Pancreas (tissue), 10 donors: ENCODE results near the gene SLC35B2. TPM values are rescaled to one million over a fixed set of nuclear protein-coding genes. Genes with fewer than 3 reads are reported as not detected.

Experiments
- ATAC-seq, 4 donors: fragments of 200-7000 bp; cut with Tn5 transposase; one replicate each; pipeline versions ENCODE4 v1.8.0 to v1.9.1; 2020; ENCODE audit warnings: mild to moderate bottlenecking in 4 of 4, moderate library complexity in 4 of 4
- DNase-seq, 6 donors: peaks; one replicate each; pipeline ENCODE4 v3.0.0-alpha.2; 2020
- FAIRE-seq: peaks from 2 replicates; lab custom pipeline; 2012; peaks lifted over from hg19 to GRCh38; lab: Jason Lieb, UNC
- H3K27ac ChIP-seq, 4 donors: fragments of 200-600 bp; sonication (generic); 1 replicate in 3 of 4; 2 replicates in 1 of 4; pipeline versions ENCODE4 v1.5.0 to v1.8.0; 2020
- H3K27me3 ChIP-seq, 4 donors: fragments of 200-600 bp; one replicate each; pipeline ENCODE4 v1.8.0; 2021
- H3K36me3 ChIP-seq, 3 donors: fragments of 200-600 bp; sonication (generic) in 1 of 3; one replicate each; pipeline versions ENCODE4 v1.5.0 to v1.8.0; 2020 to 2021
- H3K4me1 ChIP-seq, 3 donors: fragments of 200-600 bp; one replicate each; pipeline ENCODE4 v1.8.0; 2021
- H3K4me3 ChIP-seq, 4 donors: fragments of 200-600 bp; sonication (generic) in 2 of 4; one replicate each; pipeline versions ENCODE4 v1.5.0 to v1.8.0; 2020 to 2021
- H3K9me3 ChIP-seq, 4 donors: fragments of 200-600 bp; one replicate each; pipeline ENCODE4 v1.8.0; 2021
- WGBS, 2 donors: extraction: QIAGEN DNeasy Blood & Tissue Kit; methylation state at CpG; one replicate each; pipeline ENCODE4 v1.1.7; 2013; 5-methylcytosine and 5-hydroxymethylcytosine counted together
- intact Hi-C, 3 donors: fragments of 100-400 bp; cut with DNase I; formaldehyde crosslinking; loops; one replicate each; pipeline versions ENCODE4 v1.11.1 to v1.14.2; 2022
- polyA plus RNA-seq, 2 donors: library from polyadenylated mRNA; stranded (reverse); fragments of 200-250 nt; gene quantifications; one replicate each; pipeline ENCODE4 v1.2.3, GENCODE V29; 2013
- total RNA-seq, 6 donors: library from RNA; stranded (reverse); fragmentation: NEBNext Ultra II Directional in 4 of 6; extraction: Animal tissue kit (Norgen Biotek cat#: 25700) in 4 of 6; gene quantifications; one replicate each; pipeline versions ENCODE4 v1.2.1 to v1.2.4, GENCODE V29; 2021 to 2023
- TF ChIP-seq, protein P1 (sequence below), 4 donors: fragments of 200-600 bp; sonication (generic) in 3 of 4; IDR thresholded peaks; one replicate each; pipeline versions ENCODE4 v1.5.0 to v1.8.0; 2021; ENCODE audit warnings: antibody characterized with exemption in 4 of 4
- donor health status: healthy with polysubstance abuse.
- donor health status: DM: no; HTN: no; CAD: no; lungs with moderate emphysema.
- donor health status: DM: no; HTN: no; CAD: no.
- donor health status: control.
- donor health status: control.
- donor health status: Bipolar disorder and iron deficiency.
- donor health status: DM: yes; HTN: yes; CAD: no.
- donor health status: DM: no; HTN: no; CAD: no.
- donor health status: DM: no; HTN: no; CAD: no.
- donor health status: DM: yes; HTN: yes; CAD: no.

The SLC35B2 gene
- total and polyA plus RNA-seq, 8 donors = 10.8 to 30.4 (median 20.5) TPM

DNA sequence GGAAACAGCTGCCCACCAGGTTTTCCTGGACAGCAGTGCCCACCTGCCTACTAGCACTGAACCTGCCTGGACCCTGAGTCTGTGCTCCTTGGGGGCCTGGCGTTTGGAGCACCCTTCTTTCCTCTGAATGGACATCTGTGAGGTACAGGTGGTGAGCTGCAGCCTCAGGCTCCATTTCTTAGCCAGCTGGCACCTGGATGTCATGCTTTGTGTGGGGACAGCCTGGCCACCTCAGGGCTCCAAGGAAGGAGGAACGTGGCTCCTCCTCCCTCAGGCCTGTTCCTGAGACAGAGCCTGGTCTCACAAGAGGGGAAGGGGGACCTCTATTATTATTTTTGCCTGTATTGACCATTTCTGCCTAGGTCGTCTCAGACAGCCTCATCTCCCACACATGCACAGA, 21.0 kb upstream of the SLC35B2 start:
- peaks cover 0 to 3% (median 0%) of the 10 kb centered on the region in 3 donors for H3K4me1 ChIP-seq
- no peak overlapping the region for H3K27ac ChIP-seq
- H3K4me3 ChIP-seq = no peak overlapping the region
- TF ChIP-seq, protein P1, sequence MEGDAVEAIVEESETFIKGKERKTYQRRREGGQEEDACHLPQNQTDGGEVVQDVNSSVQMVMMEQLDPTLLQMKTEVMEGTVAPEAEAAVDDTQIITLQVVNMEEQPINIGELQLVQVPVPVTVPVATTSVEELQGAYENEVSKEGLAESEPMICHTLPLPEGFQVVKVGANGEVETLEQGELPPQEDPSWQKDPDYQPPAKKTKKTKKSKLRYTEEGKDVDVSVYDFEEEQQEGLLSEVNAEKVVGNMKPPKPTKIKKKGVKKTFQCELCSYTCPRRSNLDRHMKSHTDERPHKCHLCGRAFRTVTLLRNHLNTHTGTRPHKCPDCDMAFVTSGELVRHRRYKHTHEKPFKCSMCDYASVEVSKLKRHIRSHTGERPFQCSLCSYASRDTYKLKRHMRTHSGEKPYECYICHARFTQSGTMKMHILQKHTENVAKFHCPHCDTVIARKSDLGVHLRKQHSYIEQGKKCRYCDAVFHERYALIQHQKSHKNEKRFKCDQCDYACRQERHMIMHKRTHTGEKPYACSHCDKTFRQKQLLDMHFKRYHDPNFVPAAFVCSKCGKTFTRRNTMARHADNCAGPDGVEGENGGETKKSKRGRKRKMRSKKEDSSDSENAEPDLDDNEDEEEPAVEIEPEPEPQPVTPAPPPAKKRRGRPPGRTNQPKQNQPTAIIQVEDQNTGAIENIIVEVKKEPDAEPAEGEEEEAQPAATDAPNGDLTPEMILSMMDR (IDR thresholded peaks at IDR 0.05) = no peak
- FAIRE-seq = no peak
- no peak for ATAC-seq
- H3K27me3 ChIP-seq = peaks cover 0 to 9% (median 3%) of the 10 kb centered on the region in 4 donors
- no peaks in the 10 kb centered on the region for H3K36me3 ChIP-seq
- intact Hi-C loops = no loop called here
- no peaks in the 10 kb centered on the region for H3K9me3 ChIP-seq
- peak in 1 of 6 donors; percentile 25 for DNase-seq
- WGBS, 2 donors = 52 to 59% methylated on average over 3 of the region's 3 CpGs

DNA sequence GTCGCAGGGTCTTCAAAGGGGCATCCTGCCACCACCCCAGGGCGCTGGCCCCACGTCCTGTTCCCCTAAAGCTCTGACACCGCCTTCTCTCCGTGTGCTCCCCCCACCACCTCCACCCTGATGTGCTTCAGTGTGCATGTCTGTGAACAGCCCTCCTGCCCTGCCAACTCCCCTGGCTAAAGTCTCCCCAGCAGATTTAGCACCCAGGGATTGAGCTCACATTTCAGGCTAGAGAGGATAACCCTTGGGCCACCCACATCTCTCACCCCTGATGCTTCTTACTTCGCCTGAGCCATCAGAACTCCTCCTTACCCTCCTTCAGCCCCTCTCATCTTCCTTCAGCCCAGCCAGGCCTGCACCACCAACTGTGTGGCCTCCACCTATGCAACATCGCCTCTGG, 20.4 kb upstream of the SLC35B2 start:
- H3K4me1 ChIP-seq = peaks cover 0 to 3% (median 0%) of the 10 kb centered on the region in 3 donors
- WGBS, 2 donors = 70 to 84% methylated on average over 7 of the region's 7 CpGs
- no peak overlapping the region for H3K27ac ChIP-seq
- intact Hi-C loops = no loop called here
- H3K9me3 ChIP-seq = no peaks in the 10 kb centered on the region
- no peak for ATAC-seq
- H3K27me3 ChIP-seq = peaks cover 0 to 9% (median 3%) of the 10 kb centered on the region in 4 donors
- H3K4me3 ChIP-seq = no peak overlapping the region
- TF ChIP-seq, protein P1 (IDR thresholded peaks at IDR 0.05) = no peak
- FAIRE-seq = no peak
- peak in 1 of 6 donors; percentile 19 for DNase-seq
- H3K36me3 ChIP-seq = no peaks in the 10 kb centered on the region

DNA sequence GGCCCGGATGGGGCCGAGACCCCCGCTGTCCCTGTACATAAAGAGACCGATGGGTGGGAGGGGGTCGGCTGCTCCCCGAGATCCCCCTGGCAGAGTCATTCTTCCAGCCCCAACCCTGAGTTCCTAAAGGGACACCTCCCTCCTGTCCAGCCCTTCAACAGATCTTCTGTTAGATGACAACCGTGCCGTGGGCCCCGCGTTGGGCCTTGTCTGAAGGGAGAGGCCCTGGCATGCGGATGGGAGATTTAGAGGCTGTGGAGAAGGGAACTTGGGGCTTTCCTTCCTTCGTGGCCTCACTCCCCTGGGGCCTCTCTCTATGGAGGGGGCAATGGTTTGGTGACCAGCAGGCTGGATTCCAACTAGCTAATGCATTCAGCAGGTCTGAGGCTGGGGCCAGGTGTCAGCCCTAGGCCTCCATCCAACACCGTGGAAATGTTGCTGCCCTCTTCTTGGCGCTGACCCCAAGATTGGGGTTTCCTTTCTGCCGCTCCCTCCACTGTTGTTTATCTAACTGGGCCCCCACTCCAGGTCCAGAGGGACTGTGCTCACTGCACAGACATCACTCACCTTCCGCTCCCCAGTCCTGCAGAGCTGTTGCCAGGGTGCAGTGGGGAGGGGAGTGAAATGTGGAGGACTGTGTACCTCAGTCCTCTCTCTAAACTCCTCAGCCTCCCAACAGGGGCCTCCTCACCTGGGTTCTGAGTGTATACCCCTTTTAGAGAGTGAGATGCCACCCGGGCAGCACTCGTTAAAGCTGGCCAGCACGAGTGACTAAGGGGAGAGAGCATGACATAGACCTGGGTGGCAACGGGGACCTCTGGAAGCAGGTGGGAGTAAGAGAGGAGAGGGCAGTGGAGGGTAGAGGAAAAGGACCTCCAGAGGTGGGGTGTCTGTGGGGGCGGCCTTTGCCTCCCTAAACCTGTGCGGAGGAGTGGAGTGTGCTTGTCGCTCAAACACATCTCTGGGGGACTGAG, 19.6 kb upstream of the SLC35B2 start:
- ATAC-seq (no peak), FAIRE-seq (no peak), DNase-seq (peak in 1 of 6 donors; percentile 40)
- Histone ChIP-seq H3K9me3 (no peaks in the 10 kb centered on the region), H3K36me3 (no peaks in the 10 kb centered on the region), H3K27me3 (peaks cover 0 to 9% (median 3%) of the 10 kb centered on the region in 4 donors), H3K27ac (no peak overlapping the region), H3K4me3 (no peak overlapping the region), H3K4me1 (peaks cover 0 to 3% (median 0%) of the 10 kb centered on the region in 3 donors)
- intact Hi-C loops = no loop called here
- TF ChIP-seq, protein P1 (IDR thresholded peaks at IDR 0.05) = no peak
- WGBS, 2 donors = 78 to 80% methylated on average over 23 of the region's 23 CpGs

GRCh38 chr6:44275749-44276648, 18.7 kb upstream of the SLC35B2 start:
- no peaks in the 10 kb centered on the region for H3K9me3 ChIP-seq
- no peak overlapping the region for H3K27ac ChIP-seq
- FAIRE-seq = no peak
- no peaks in the 10 kb centered on the region for H3K36me3 ChIP-seq
- TF ChIP-seq, protein P1 (IDR thresholded peaks at IDR 0.05) = no peak
- DNase-seq = peak in 2 of 6 donors; percentile 69 to 75
- H3K27me3 ChIP-seq = peaks cover 0 to 9% (median 3%) of the 10 kb centered on the region in 4 donors
- peak; percentile 42 to 78 (median 71) for ATAC-seq
- peak overlapping the region in 3 of 4 donors; percentile 10 to 43 (median 26) for H3K4me3 ChIP-seq
- H3K4me1 ChIP-seq = peaks cover 0 to 3% (median 0%) of the 10 kb centered on the region in 3 donors
- intact Hi-C loops = no loop called here
- WGBS, 2 donors = 11 to 14% methylated on average over 101 to 109 of the region's 109 CpGs
